Stimulated activated CD4-positive, alpha-beta T cell treated with anti-CD3 and anti-CD28 coated beads, TNF-alpha, amount 100 ng/mL, for 48 hours (primary cell): ENCODE data around the gene KLLN.
"Not testable (repeated sequence)": the region's sequence is repeated elsewhere in the genome, so short reads cannot be mapped to it uniquely, and the experiment has no call there.

Experiments
- DNase-seq, 3 donors: peaks; one replicate each; pipeline ENCODE4 v3.0.0-alpha.2; 2020; ENCODE audit warnings: low read depth in 3 of 3

Gene KLLN

GRCh38 chr10:87842776-87843497 lies 20.4 kb downstream of the KLLN start:
- no peak for DNase-seq

DNA sequence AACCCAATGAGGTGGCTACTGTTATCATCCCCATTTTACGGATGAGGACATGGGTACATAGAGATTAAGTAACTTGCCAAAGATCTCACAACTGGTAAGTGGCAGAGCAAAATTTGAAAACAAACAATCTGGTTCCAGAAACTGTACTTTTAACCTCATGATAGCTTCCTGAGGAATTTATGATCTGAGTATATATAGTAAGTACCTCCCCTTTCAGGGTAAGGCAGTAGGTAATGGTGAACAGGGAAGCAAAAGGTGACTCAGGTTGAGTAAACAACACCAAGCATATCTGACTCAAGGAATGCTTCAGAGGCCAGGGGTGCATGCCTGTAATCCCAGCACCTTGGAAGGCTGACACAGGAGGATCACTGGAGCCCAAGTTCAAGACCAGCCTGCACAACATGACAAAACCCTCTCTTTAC lies 21.1 kb downstream of the KLLN start:
- no peak for DNase-seq

GRCh38 chr10:87841186-87841585 lies 22.1 kb downstream of the KLLN start:
- no peak for DNase-seq

DNA sequence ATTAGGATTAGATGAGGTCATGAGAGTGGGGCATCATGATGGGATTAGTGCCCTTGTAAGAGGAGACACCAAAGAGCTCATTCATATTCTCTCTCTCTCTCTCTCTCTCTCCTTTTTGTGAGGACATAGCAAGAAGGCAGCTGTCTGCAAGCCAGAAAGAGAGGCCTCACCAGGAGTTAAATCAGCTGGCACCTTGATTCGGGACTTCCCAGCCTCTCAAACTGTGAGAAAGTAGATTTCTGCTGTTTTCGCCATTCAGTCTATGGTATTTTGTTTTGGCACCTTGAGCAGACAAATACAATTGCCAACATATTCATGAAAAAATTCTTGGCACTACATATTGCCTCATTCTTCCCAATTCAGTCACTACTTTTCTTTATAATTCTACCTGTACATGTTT lies 24.7 kb downstream of the KLLN start:
- DNase-seq: no peak

DNA sequence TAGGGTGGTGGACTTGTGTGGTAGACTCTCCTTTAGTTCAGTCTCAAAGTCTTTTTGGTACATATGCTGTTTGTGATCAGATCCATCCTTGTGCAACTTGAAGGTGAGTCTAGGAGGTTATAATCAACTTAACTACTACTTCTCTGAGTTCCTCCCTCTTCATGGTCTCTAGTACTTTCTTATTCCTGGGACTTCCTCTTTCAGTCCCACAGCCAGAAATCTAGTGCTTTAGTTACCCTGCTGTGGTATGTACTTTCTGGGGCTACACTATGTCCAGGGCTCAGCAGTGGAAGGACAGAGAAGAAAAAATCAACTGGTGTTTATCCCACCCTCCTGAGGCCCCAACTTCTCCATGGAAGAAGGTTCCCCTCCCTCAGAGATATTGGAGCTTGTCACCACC lies 25.9 kb downstream of the KLLN start:
- no peak for DNase-seq

DNA sequence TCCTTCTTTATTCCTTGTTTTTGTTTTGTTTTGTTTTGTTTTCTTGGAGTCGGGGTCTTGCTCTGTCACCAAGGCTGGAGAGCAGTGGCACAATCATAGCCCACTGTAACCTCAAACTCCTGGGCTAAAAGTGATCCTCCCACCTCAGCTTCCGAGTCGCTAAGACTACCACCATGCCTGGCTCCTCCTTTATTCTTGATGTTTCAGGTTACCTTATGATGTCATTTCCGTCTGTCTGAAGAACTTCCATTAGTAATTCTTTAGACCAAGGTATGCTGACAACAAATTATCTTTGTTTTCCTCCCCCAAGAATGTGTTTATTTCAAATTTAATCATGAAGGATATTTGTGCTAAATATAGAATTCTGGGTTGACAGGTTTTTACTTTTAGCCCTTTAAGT lies 27.2 kb downstream of the KLLN start:
- DNase-seq: no peak

DNA sequence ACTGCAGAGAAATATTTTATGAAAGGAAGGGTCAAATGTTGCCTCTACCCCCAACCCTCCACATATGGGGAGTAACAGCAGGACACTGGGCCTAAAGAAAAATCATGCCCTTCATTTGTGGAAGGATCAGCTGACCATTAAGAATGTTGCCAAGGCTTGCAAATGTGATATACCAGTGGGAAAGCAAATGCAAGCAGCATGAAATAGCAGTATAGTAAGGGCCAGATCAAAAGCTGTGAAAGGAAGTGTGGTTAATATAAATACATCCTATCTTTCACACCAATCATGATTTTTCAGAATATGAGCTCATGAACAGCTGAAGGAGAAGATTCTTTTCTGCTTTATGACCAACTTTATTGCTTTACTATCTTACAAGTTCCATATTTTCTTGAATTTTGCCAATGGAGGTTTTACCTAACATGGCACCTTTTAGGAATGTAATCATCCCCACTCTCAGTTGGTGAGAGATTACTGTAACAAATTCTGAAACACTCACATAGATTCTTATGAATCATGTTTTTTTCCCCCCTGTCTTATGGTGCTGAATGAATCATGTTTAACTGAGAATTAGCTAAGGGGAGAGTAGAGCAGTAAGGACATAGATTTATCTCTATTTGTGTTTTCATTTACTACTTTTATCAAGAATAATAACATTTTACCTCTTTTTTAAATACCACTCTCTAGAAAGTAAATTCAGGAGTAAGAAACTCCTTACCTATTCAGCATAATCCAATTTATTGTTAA lies 33.2 kb downstream of the KLLN start:
- no peak for DNase-seq

DNA sequence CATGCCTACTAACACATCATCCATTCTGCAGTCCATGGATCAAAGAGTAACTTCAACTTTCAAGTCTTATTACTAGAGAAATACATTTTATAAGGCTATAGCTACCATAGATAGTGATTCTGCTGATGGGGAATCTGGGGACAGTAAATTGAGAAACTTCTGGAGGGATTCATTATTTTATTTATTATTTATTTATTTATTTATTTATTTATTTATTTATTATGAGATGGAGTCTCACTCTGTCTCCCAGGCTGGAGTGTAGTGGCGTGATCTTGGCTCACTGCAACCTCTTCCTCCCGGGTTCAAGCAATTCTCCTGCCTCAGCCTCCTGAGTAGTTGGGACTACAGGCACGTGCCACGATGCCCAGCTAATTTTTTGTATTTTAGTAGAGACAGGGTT lies 34.3 kb downstream of the KLLN start:
- DNase-seq: not testable (repeated sequence)

- DNase-seq: no peak
Measured at GRCh38 chr10:87827681-87828080, 35.7 kb downstream of the KLLN start.

DNA sequence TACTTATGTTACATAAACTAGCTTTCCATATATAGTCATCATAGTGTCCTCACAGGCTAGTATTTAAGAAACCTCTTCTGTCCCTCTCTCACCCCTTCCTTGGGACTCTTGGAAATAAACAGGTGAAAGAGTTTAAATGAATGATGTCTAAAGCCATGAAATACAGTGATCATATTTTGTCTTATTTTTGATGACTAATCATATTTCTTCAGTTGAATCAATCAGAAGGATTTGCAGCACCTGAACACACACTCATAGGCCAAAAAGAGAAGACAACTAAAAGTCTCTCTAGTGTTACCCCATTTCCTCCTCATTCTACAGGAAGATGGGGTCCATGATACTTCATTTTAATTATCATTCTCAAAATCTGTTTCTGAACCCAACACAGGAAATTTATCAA lies 36.7 kb downstream of the KLLN start:
- DNase-seq: no peak

DNA sequence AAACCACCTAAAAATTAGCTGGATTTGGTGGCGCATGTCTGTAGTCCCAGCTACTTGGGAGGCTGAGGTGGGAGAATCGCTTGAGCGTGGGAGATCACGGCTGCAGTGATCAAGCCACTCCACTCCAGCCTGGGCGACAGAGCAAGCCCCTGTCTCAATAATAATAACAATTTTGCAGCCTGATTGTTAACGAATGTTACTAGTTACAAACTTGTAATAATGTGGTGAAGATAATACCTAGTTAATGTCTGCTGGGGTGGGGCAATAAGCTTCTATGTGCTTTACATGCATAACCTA lies 44.1 kb downstream of the KLLN start:
- no peak for DNase-seq

GRCh38 chr10:87818505-87819288 lies 44.6 kb downstream of the KLLN start:
- peak; percentile 37 to 57 (median 47) for DNase-seq

GRCh38 chr10:87817609-87818504 lies 45.5 kb downstream of the KLLN start, which contains the start of gene ATAD1:
Gene ATAD1, minus strand, starts transcription at chr10:87818226. Its CDS starts 3,627 bp downstream, at chr10:87814599.
- DNase-seq: peak; percentile 75 to 80 (median 77)

GRCh38 chr10:87816898-87817608 lies 46.3 kb downstream of the KLLN start:
- DNase-seq: no peak

- DNase-seq: no peak
Measured at GRCh38 chr10:87816163-87816897, 47.0 kb downstream of the KLLN start.
